ENCODE results near the gene EVA1C.
"Not testable (repeated sequence)": the region's sequence is repeated elsewhere in the genome, so short reads cannot be mapped to it uniquely, and the experiment has no call there.

Gene EVA1C

DNA sequence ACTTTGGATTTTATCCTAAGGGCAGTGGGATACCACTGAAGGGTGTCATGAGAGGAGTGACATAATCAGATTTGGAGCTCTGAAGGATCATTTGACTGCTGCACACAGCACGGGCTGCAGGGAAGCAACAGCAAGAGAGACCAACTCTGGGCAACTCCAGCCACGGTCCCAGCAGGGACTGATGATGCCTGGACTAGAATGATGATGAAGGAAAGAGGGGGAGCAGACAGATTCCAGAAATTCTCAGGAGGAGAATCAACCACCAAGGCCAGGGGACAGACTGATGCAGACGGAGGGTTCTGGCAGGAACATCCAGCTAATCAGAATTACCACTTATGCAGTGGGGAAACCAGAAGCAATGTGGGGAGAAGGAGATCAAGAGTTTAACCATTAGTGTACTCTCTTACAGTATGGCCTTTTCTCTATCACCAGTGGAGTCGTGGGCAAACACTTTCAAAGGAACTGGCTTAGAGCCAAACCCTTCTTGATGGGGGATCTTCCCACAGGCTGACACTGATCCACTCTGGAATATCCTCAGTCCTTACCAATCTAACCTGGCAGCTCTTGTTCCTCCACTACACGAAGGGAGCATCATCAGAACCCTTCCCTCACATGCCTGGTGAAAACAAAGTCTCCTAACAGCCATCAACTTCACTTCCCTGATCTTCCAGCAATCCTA, 23.0 kb upstream of the EVA1C start:
- Histone ChIP-seq H3K36me3 (replicated peaks in 1 of 2; ENCODE audit: control insufficient read depth in 2 of 2, insufficient read depth in 2 of 2, low read length in 2 of 2) (peaks cover under 1 to 23% of the 10 kb centered on the region in 2 donors), H3K4ac (ENCODE audit: low read length) (no peak overlapping the region), H3K9ac (ENCODE audit: low read depth, low read length, poor library complexity) (no peak overlapping the region), H2BK12ac (ENCODE audit: low read length) (no peak overlapping the region), H3K18ac (ENCODE audit: low read length) (no peak overlapping the region), H3K4me1 (ENCODE audit: control insufficient read depth in 2 of 2, insufficient read depth in 1 of 2, low read depth in 1 of 2, low read length in 2 of 2) (peaks cover 2 to 4% of the 10 kb centered on the region in 2 donors), H2BK120ac (ENCODE audit: low read depth, low read length) (no peak overlapping the region), H2AK5ac (ENCODE audit: low read depth, low read length) (no peak overlapping the region), H3K27ac (replicated peaks; ENCODE audit: low read length) (no peak overlapping the region), H3K14ac (ENCODE audit: low read length) (no peak overlapping the region), H3K79me1 (ENCODE audit: low read depth, low read length) (peaks cover 5% of the 10 kb centered on the region), H2BK15ac (ENCODE audit: low read length) (no peak overlapping the region), H2AFZ (ENCODE audit: low read length) (no peak overlapping the region), H3K4me2 (ENCODE audit: insufficient read depth, low read length, poor library complexity, severe bottlenecking) (no peak overlapping the region), H4K8ac (ENCODE audit: low read depth, low read length) (no peak overlapping the region), H3K23ac (ENCODE audit: low read depth, low read length, poor library complexity) (no peak overlapping the region), H3K9me3 (replicated peaks in 1 of 2; ENCODE audit: control insufficient read depth in 2 of 2, insufficient read depth in 1 of 2, low read depth in 1 of 2, low read length in 2 of 2) (peaks cover 7 to 13% of the 10 kb centered on the region in 2 donors), H2BK5ac (ENCODE audit: low read length) (no peak overlapping the region), H3K4me3 (ENCODE audit: low read length in 2 of 2) (no peak overlapping the region), H4K91ac (ENCODE audit: low read depth, low read length, poor library complexity) (no peak overlapping the region), H3K27me3 (ENCODE audit: control insufficient read depth in 3 of 3, insufficient read depth in 3 of 3, low read depth in 1 of 3, low read length in 3 of 3) (no peaks in the 10 kb centered on the region)
- no CpG with 5 or more reads among the region's 5 CpGs for WGBS, 2 donors (ENCODE audit: extremely low coverage in 2 of 2, insufficient read length in 2 of 2, insufficient replicate concordance in 1 of 2)
- no peak for DNase-seq (ENCODE audit: low spot score)

DNA sequence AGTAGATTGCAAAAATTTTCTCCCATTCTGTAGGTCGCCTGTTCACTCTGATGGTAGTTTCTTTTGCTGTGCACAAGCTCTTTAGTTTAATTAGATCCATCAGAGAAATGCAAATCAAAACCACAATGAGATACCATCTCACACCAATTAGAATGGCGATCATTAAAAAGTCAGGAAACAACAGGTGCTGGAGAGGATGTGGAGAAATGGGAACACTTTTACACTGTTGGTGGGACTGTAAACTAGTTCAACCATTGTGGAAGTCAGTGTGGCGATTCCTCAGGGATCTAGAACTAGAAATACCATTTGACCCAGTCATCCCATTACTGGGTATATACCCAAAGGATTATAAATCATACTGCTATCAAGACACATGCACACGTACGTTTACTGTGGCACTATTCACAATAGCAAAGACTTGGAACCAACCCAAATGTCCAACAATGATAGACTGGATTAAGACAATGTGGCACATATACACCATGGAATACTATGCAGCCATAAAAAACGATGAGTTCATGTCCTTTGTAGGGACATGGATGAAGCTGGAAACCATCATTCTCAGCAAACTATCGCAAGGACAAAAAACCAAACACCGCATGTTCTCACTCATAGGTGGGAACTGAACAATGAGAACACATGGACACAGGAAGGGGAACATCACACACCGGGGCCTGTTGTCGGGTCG, 21.8 kb upstream of the EVA1C start:
- not testable (repeated sequence) for H4K91ac ChIP-seq (ENCODE audit: low read depth, low read length, poor library complexity); H2BK5ac ChIP-seq (ENCODE audit: low read length); H3K14ac ChIP-seq (ENCODE audit: low read length); H3K18ac ChIP-seq (ENCODE audit: low read length); H3K27me3 ChIP-seq (ENCODE audit: control insufficient read depth in 3 of 3, insufficient read depth in 3 of 3, low read depth in 1 of 3, low read length in 3 of 3); H2BK15ac ChIP-seq (ENCODE audit: low read length); H3K79me1 ChIP-seq (ENCODE audit: low read depth, low read length); H4K8ac ChIP-seq (ENCODE audit: low read depth, low read length); H2AFZ ChIP-seq (ENCODE audit: low read length); H2BK120ac ChIP-seq (ENCODE audit: low read depth, low read length); H3K9ac ChIP-seq (ENCODE audit: low read depth, low read length, poor library complexity); H3K27ac ChIP-seq (replicated peaks; ENCODE audit: low read length); H2AK5ac ChIP-seq (ENCODE audit: low read depth, low read length); H3K4me2 ChIP-seq (ENCODE audit: insufficient read depth, low read length, poor library complexity, severe bottlenecking); H3K23ac ChIP-seq (ENCODE audit: low read depth, low read length, poor library complexity); H2BK12ac ChIP-seq (ENCODE audit: low read length); H3K4ac ChIP-seq (ENCODE audit: low read length); H3K4me1 ChIP-seq (ENCODE audit: control insufficient read depth in 2 of 2, insufficient read depth in 1 of 2, low read depth in 1 of 2, low read length in 2 of 2); DNase-seq (ENCODE audit: low spot score); H3K4me3 ChIP-seq (ENCODE audit: low read length in 2 of 2)
- peaks cover 0 to 15% of the 10 kb centered on the region in 2 donors for H3K36me3 ChIP-seq (replicated peaks in 1 of 2; ENCODE audit: control insufficient read depth in 2 of 2, insufficient read depth in 2 of 2, low read length in 2 of 2)
- H3K9me3 ChIP-seq (replicated peaks in 1 of 2; ENCODE audit: control insufficient read depth in 2 of 2, insufficient read depth in 1 of 2, low read depth in 1 of 2, low read length in 2 of 2) = peaks cover 7 to 13% of the 10 kb centered on the region in 2 donors
- no CpG with 5 or more reads among the region's 11 CpGs for WGBS, 2 donors (ENCODE audit: extremely low coverage in 2 of 2, insufficient read length in 2 of 2, insufficient replicate concordance in 1 of 2)

DNA sequence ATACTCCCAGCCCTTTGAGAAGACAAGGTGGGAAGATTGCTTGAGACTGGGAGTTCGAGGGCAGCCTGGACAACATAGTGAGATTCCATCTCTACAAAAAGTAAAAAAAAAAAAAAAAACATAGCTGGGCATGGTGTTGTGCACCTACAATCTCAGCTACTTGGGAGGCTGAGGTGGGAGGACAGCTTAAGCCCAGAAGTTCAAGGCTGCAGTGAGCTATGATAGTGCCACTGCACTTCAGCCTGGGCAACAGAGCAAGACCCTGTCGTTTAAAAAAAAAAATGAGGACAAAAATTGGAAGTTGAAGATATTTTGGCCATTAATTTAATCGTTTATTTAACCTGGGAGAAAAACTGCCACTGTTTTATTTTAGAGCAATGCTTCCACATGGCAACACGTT, 20.8 kb upstream of the EVA1C start:
- H3K27me3 ChIP-seq (ENCODE audit: control insufficient read depth in 3 of 3, insufficient read depth in 3 of 3, low read depth in 1 of 3, low read length in 3 of 3) = peaks cover 0 to 4% (median 0%) of the 10 kb centered on the region in 3 experiments
- H3K79me1 ChIP-seq (ENCODE audit: low read depth, low read length) = peaks cover 4% of the 10 kb centered on the region
- no peak overlapping the region for H3K9ac ChIP-seq (ENCODE audit: low read depth, low read length, poor library complexity)
- H3K9me3 ChIP-seq (replicated peaks in 1 of 2; ENCODE audit: control insufficient read depth in 2 of 2, insufficient read depth in 1 of 2, low read depth in 1 of 2, low read length in 2 of 2) = peaks cover 7 to 13% of the 10 kb centered on the region in 2 donors
- H2BK120ac ChIP-seq (ENCODE audit: low read depth, low read length) = no peak overlapping the region
- H3K27ac ChIP-seq (replicated peaks; ENCODE audit: low read length) = no peak overlapping the region
- no peak overlapping the region for H4K91ac ChIP-seq (ENCODE audit: low read depth, low read length, poor library complexity)
- peaks cover 2 to 4% of the 10 kb centered on the region in 2 donors for H3K4me1 ChIP-seq (ENCODE audit: control insufficient read depth in 2 of 2, insufficient read depth in 1 of 2, low read depth in 1 of 2, low read length in 2 of 2)
- no peak overlapping the region for H2BK5ac ChIP-seq (ENCODE audit: low read length)
- H4K8ac ChIP-seq (ENCODE audit: low read depth, low read length) = no peak overlapping the region
- peak overlapping the region in 1 of 2 donors; percentile 61 for H3K4me3 ChIP-seq (ENCODE audit: low read length in 2 of 2)
- no peak overlapping the region for H2AK5ac ChIP-seq (ENCODE audit: low read depth, low read length)
- H2BK15ac ChIP-seq (ENCODE audit: low read length) = no peak overlapping the region
- no peak overlapping the region for H2BK12ac ChIP-seq (ENCODE audit: low read length)
- H3K4ac ChIP-seq (ENCODE audit: low read length) = no peak overlapping the region
- no peak overlapping the region for H3K14ac ChIP-seq (ENCODE audit: low read length)
- no peak overlapping the region for H3K23ac ChIP-seq (ENCODE audit: low read depth, low read length, poor library complexity)
- peak overlapping the region; percentile 92 for H3K4me2 ChIP-seq (ENCODE audit: insufficient read depth, low read length, poor library complexity, severe bottlenecking)
- no peak for DNase-seq (ENCODE audit: low spot score)
- H3K18ac ChIP-seq (ENCODE audit: low read length) = no peak overlapping the region
- no CpG with 5 or more reads among the region's 4 CpGs for WGBS, 2 donors (ENCODE audit: extremely low coverage in 2 of 2, insufficient read length in 2 of 2, insufficient replicate concordance in 1 of 2)
- peaks cover 0 to 15% of the 10 kb centered on the region in 2 donors for H3K36me3 ChIP-seq (replicated peaks in 1 of 2; ENCODE audit: control insufficient read depth in 2 of 2, insufficient read depth in 2 of 2, low read length in 2 of 2)
- no peak overlapping the region for H2AFZ ChIP-seq (ENCODE audit: low read length)

DNA sequence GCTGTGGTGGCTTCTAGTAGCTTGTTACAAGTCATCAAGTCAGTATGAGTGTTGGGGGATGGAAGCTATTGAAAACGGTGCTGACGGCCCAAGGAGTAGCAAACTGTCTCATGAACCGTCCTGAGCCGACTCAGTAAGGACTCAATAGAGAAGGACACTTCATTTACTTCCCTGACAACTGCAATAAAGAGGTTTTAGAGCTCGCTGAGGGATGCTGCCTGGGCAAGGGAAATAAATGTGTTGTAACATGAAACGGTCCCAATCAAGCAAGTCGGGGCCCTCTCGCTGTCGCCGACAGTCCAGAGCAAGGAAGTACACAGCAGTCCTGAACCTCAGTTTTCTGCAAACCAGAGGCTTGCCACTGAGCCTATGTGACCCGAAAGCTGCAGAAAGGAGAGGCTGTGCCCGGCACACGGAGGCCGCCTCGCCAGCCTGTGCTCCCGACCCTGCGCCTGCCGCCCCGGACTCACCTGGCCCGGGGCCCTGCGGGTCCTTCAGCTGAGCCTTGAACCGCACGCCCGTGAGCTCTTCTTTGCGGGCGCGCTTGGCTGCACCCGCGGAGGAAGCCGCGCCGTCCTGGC, 20.1 kb upstream of the EVA1C start:
- peak overlapping the region; percentile 78 for H4K8ac ChIP-seq (ENCODE audit: low read depth, low read length)
- H2AFZ ChIP-seq (ENCODE audit: low read length) = peak overlapping the region; percentile 96
- no peak overlapping the region for H3K4ac ChIP-seq (ENCODE audit: low read length)
- no peak overlapping the region for H2BK15ac ChIP-seq (ENCODE audit: low read length)
- peak overlapping the region; percentile 87 for H3K23ac ChIP-seq (ENCODE audit: low read depth, low read length, poor library complexity)
- H3K27ac ChIP-seq (replicated peaks; ENCODE audit: low read length) = no peak overlapping the region
- H3K4me3 ChIP-seq (ENCODE audit: low read length in 2 of 2) = peak overlapping the region; percentile 61 to 96
- H3K4me1 ChIP-seq (ENCODE audit: control insufficient read depth in 2 of 2, insufficient read depth in 1 of 2, low read depth in 1 of 2, low read length in 2 of 2) = peaks cover 2 to 4% of the 10 kb centered on the region in 2 donors
- H3K79me1 ChIP-seq (ENCODE audit: low read depth, low read length) = peaks cover 4% of the 10 kb centered on the region
- no peak for DNase-seq (ENCODE audit: low spot score)
- H3K14ac ChIP-seq (ENCODE audit: low read length) = peak overlapping the region; percentile 26
- H4K91ac ChIP-seq (ENCODE audit: low read depth, low read length, poor library complexity) = no peak overlapping the region
- peak overlapping the region; percentile 17 for H2AK5ac ChIP-seq (ENCODE audit: low read depth, low read length)
- H3K9me3 ChIP-seq (replicated peaks in 1 of 2; ENCODE audit: control insufficient read depth in 2 of 2, insufficient read depth in 1 of 2, low read depth in 1 of 2, low read length in 2 of 2) = peaks cover 7 to 18% of the 10 kb centered on the region in 2 donors
- no peak overlapping the region for H2BK120ac ChIP-seq (ENCODE audit: low read depth, low read length)
- peak overlapping the region; percentile 61 for H3K9ac ChIP-seq (ENCODE audit: low read depth, low read length, poor library complexity)
- H3K27me3 ChIP-seq (ENCODE audit: control insufficient read depth in 3 of 3, insufficient read depth in 3 of 3, low read depth in 1 of 3, low read length in 3 of 3) = peaks cover 0 to 4% (median 0%) of the 10 kb centered on the region in 3 experiments
- H2BK5ac ChIP-seq (ENCODE audit: low read length) = peak overlapping the region; percentile 93
- no peak overlapping the region for H2BK12ac ChIP-seq (ENCODE audit: low read length)
- peak overlapping the region; percentile 92 for H3K4me2 ChIP-seq (ENCODE audit: insufficient read depth, low read length, poor library complexity, severe bottlenecking)
- peak overlapping the region; percentile 49 for H3K18ac ChIP-seq (ENCODE audit: low read length)
- no CpG with 5 or more reads among the region's 32 CpGs for WGBS, 2 donors (ENCODE audit: extremely low coverage in 2 of 2, insufficient read length in 2 of 2, insufficient replicate concordance in 1 of 2)
- H3K36me3 ChIP-seq (replicated peaks in 1 of 2; ENCODE audit: control insufficient read depth in 2 of 2, insufficient read depth in 2 of 2, low read length in 2 of 2) = peaks cover 0 to 15% of the 10 kb centered on the region in 2 donors
